OCI-LY7 (cell line): Measurements from ENCODE around the gene KAZN. TPM values are rescaled to one million over a fixed set of nuclear protein-coding genes. Genes with fewer than 3 reads are reported as not detected.

Experiments
- BruUV-seq: library from RNA; stranded (reverse); fragments of 400-500 nt; replicated peaks from 2 replicates; lab custom pipeline; 2021; lab: Mats Ljungman, UMichigan
- CTCF ChIA-PET: fragments of 300-600 bp; sonication (Branson Sonifier 250); formaldehyde crosslinking; loops from one replicate; lab custom pipeline; 2022; ENCODE audit warnings: antibody characterized with exemption; ENCODE audit not compliant: unreplicated experiment; lab: Charles Lee
- POLR2A ChIA-PET: fragments of 300-600 bp; sonication (Branson Sonifier 250); formaldehyde crosslinking; loops from one replicate; lab custom pipeline; 2022; ENCODE audit warnings: antibody characterized with exemption; lab: Charles Lee
- DNase-seq: peaks from one replicate; pipeline ENCODE4 v3.0.0-alpha.2; 2015; ENCODE audit warnings: low spot score
- H2AFZ ChIP-seq: fragments of 200-600 bp; sonication (generic), shearing (Covaris generic); 2 replicates; pipeline ENCODE4 v1.6.1; 2014; ENCODE audit warnings: mild to moderate bottlenecking, antibody characterized with exemption, low read length, moderate library complexity
- H3K27ac ChIP-seq: fragments of 200-600 bp; sonication (generic); 2 replicates; pipeline ENCODE4 v1.5.1; 2014; ENCODE audit warnings: mixed run types, low read depth, mild to moderate bottlenecking, moderate library complexity, low read length, inconsistent platforms; ENCODE audit not compliant: poor library complexity, severe bottlenecking
- H3K36me3 ChIP-seq: fragments of 200-600 bp; sonication (generic); 2 replicates; pipeline ENCODE4 v1.6.1; 2014; ENCODE audit warnings: mild to moderate bottlenecking, antibody characterized with exemption, low read length, moderate library complexity, mixed read lengths; ENCODE audit not compliant: insufficient read depth
- H3K4me1 ChIP-seq: fragments of 200-600 bp; sonication (generic); 2 replicates; pipeline ENCODE4 v1.5.1; 2014; ENCODE audit warnings: mild to moderate bottlenecking, low read length; ENCODE audit not compliant: insufficient read depth, poor library complexity, severe bottlenecking
- H3K4me2 ChIP-seq: fragments of 200-600 bp; sonication (generic); 2 replicates; pipeline ENCODE4 v1.6.1; 2014; ENCODE audit warnings: mild to moderate bottlenecking, low read length
- H3K4me3 ChIP-seq: fragments of 200-600 bp; sonication (generic); 2 replicates; pipeline ENCODE4 v1.5.1; 2014; ENCODE audit warnings: mild to moderate bottlenecking, low read depth, low read length; ENCODE audit not compliant: poor library complexity, severe bottlenecking
- H3K79me2 ChIP-seq: fragments of 200-600 bp; sonication (generic); 2 replicates; pipeline ENCODE4 v1.6.1; 2016; ENCODE audit warnings: low read depth, mild to moderate bottlenecking, low read length, moderate library complexity, mixed read lengths; ENCODE audit not compliant: insufficient read depth
- H3K9me2 ChIP-seq: fragments of 200-600 bp; sonication (generic); 2 replicates; pipeline ENCODE4 v1.6.1; 2016; ENCODE audit warnings: mild to moderate bottlenecking, low read length, mixed read lengths; ENCODE audit not compliant: insufficient read depth
- H3K9me3 ChIP-seq: fragments of 200-600 bp; sonication (generic); 2 replicates; pipeline ENCODE4 v1.6.1; 2014; ENCODE audit warnings: mild to moderate bottlenecking, mixed run types, low read length, mixed read lengths
- H4K20me1 ChIP-seq: fragments of 200-600 bp; sonication (generic); 2 replicates; pipeline ENCODE4 v1.6.1; 2014; ENCODE audit warnings: mild to moderate bottlenecking, antibody characterized with exemption, low read length, moderate library complexity, mixed read lengths; ENCODE audit not compliant: insufficient read depth
- EZH2phosphoT487 ChIP-seq: fragments of 200-600 bp; sonication (generic); IDR thresholded peaks from 2 replicates; pipeline ENCODE4 v1.6.1; 2018; ENCODE audit warnings: low read depth, borderline replicate concordance, mild to moderate bottlenecking, mixed run types, antibody characterized with exemption, low read length, moderate library complexity, mixed read lengths
- intact Hi-C: fragments of 100-400 bp; cut with micrococcal nuclease; formaldehyde crosslinking; loops from one replicate; pipeline ENCODE4 v1.10.0; 2022; ENCODE audit not compliant: unreplicated experiment
- total RNA-seq, 2 experiments: library from RNA; depleted of rRNA in 1 of 2; stranded (reverse); fragments of >200 nt in 1 of 2; shearing (Covaris generic) in 1 of 2; gene quantifications; 2 replicates each; pipeline ENCODE4 v1.2.3, GENCODE V29; 2014 to 2022
- TF ChIP-seq, protein P1 (sequence below): fragments of 200-600 bp; sonication (generic); conservative IDR thresholded peaks from 2 replicates; pipeline ENCODE4 v1.5.1; 2014; ENCODE audit warnings: mild to moderate bottlenecking, antibody characterized with exemption, low read length, moderate library complexity, mixed read lengths

Gene KAZN
- total RNA-seq, 2 experiments from 2014 or later, result 0.40 to 2.4 TPM

DNA sequence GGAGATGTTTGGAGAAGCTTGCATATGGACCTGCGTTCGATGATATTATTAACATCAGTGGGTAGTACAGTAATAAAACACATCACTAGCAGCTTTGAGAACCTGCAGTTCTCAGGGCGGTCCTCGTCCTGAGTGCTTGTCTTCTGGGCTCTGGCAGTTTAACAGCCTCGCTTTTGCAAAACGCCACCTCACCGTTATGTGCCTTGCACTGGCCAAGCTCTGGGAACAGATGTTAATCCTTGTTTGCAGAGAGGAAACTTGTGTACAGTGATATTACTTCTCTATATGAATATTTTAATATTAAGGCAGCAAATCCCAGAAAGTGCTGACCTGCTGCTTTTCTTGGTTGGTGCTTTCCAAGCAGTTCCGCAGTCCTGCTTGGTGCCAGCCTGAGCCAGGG lies 387.7 kb downstream of the KAZN start:
- intact Hi-C loops, result no loop called here
- POLR2A ChIA-PET, result no interaction called here

DNA sequence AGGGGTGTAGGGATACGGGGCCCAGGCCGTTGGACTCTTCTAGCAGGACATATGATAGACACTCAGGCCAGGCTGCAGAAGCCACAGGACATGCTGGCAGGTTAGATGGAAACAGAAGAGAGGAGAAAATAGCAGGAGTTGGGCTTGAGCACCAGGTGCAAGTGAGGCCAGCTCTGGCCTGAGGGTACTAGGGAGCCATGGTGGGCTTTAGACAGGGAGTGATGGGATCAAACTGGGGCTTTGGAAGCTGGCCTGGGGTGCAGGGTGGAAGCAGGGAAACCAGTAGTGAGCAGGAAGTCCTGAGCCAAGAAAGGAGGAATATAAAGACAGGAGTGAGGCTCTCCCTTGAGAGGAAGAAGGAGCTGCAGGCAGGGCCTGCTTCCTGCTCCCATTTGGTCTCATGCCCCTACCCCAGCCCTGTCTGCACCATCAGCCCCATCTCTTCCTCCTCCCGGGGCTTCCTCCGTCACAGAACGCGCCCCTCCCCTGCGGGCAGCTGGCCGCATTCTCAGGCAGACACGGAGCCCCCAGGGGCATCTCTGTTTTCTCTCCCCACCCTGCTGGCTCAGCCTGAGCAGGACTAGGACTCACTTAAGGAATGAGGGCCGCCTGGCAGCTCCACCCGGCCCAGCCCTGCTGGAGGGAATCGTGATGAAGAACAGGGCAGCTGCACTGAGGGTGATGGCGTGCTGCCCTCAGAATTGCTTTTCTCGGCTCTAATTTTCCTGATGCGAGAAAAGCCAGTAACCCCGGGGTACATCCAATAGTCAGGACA lies 389.5 kb downstream of the KAZN start:
- intact Hi-C loops, result no loop called here
- no peak for DNase-seq
- no peak overlapping the region for H2AFZ ChIP-seq
- ChIA-PET POLR2A (interaction anchor here (0.7 kb wide), 1 partner anchor 33 kb away, joined by 3 read pairs; no protein-coding TSS in a partner anchor), CTCF (no interaction called here)
- BruUV-seq, result no TSS peak
- H3K4me3 ChIP-seq, result no peak overlapping the region
- no peak overlapping the region for H3K4me2 ChIP-seq
- no peaks in the 10 kb centered on the region for H3K9me2 ChIP-seq
- no peak for TF ChIP-seq EZH2phosphoT487
- TF ChIP-seq, protein P1, sequence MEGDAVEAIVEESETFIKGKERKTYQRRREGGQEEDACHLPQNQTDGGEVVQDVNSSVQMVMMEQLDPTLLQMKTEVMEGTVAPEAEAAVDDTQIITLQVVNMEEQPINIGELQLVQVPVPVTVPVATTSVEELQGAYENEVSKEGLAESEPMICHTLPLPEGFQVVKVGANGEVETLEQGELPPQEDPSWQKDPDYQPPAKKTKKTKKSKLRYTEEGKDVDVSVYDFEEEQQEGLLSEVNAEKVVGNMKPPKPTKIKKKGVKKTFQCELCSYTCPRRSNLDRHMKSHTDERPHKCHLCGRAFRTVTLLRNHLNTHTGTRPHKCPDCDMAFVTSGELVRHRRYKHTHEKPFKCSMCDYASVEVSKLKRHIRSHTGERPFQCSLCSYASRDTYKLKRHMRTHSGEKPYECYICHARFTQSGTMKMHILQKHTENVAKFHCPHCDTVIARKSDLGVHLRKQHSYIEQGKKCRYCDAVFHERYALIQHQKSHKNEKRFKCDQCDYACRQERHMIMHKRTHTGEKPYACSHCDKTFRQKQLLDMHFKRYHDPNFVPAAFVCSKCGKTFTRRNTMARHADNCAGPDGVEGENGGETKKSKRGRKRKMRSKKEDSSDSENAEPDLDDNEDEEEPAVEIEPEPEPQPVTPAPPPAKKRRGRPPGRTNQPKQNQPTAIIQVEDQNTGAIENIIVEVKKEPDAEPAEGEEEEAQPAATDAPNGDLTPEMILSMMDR, result no peak
- H3K4me1 ChIP-seq, result no peaks in the 10 kb centered on the region
- H4K20me1 ChIP-seq, result no peaks in the 10 kb centered on the region
- no peaks in the 10 kb centered on the region for H3K36me3 ChIP-seq
- H3K9me3 ChIP-seq, result no peaks in the 10 kb centered on the region
- no peaks in the 10 kb centered on the region for H3K79me2 ChIP-seq
- H3K27ac ChIP-seq, result no peak overlapping the region

More for the DNA sequence above, 387.7 kb downstream of the KAZN start:
- no peak overlapping the region for H3K4me2 ChIP-seq
- no peaks in the 10 kb centered on the region for H3K4me1 ChIP-seq
- H4K20me1 ChIP-seq, result no peaks in the 10 kb centered on the region
- no peaks in the 10 kb centered on the region for H3K79me2 ChIP-seq
- H3K9me3 ChIP-seq, result no peaks in the 10 kb centered on the region
- no peaks in the 10 kb centered on the region for H3K36me3 ChIP-seq
- no peak overlapping the region for H3K27ac ChIP-seq
- CTCF ChIA-PET, result no interaction called here
- no peaks in the 10 kb centered on the region for H3K9me2 ChIP-seq
- no peak for TF ChIP-seq EZH2phosphoT487
- TF ChIP-seq, protein P1, result no peak
- DNase-seq, result no peak
- H2AFZ ChIP-seq, result no peak overlapping the region
- no TSS peak for BruUV-seq
- H3K4me3 ChIP-seq, result no peak overlapping the region

DNA sequence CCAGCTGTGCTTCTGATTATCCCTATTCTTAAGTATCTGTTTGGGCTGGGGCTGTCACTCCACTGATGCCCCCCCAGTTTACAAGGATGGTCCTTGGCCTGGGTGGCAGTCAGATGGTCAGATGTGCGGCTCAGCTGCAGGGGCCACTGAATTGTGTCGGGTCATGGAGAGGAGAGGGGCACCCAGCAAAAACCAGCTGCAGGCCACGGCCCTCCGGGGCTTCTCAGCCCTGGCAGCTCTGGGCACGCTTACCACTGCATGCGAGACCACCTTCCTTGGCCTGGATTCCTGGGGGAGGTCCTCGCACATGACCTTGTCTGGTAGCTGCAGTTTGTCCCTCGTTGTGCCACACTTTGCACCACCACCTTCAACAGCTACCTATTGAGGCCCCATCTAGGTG lies 390.2 kb downstream of the KAZN start:
- no peaks in the 10 kb centered on the region for H3K4me1 ChIP-seq
- no peak overlapping the region for H3K4me3 ChIP-seq
- H3K4me2 ChIP-seq, result no peak overlapping the region
- H3K27ac ChIP-seq, result no peak overlapping the region
- TF ChIP-seq, protein P1, result no peak
- TF ChIP-seq EZH2phosphoT487, result no peak
- CTCF ChIA-PET, result no interaction called here
- no peaks in the 10 kb centered on the region for H3K36me3 ChIP-seq
- no peaks in the 10 kb centered on the region for H3K9me2 ChIP-seq
- no TSS peak for BruUV-seq
- intact Hi-C loops, result no loop called here
- no peaks in the 10 kb centered on the region for H3K79me2 ChIP-seq
- DNase-seq, result no peak
- H3K9me3 ChIP-seq, result no peaks in the 10 kb centered on the region
- no peak overlapping the region for H2AFZ ChIP-seq
- POLR2A ChIA-PET, result no interaction called here
- H4K20me1 ChIP-seq, result no peaks in the 10 kb centered on the region
